ENCODE data around the gene TRIM22.

TRIM22 gene

GRCh38 chr11:5683620-5684019 lies 6.0 kb upstream of the TRIM22 start:
- DNase-seq: peak; percentile 39 to 40
- peak; percentile 59 for TF ChIP-seq POLR2A (IDR thresholded peaks at IDR 0.05; ENCODE audit: low read length)

GRCh38 chr11:5684036-5684645 lies 5.4 kb upstream of the TRIM22 start:
- DNase-seq: peak in 1 of 2 experiments; percentile 37
- no peak for TF ChIP-seq POLR2A (IDR thresholded peaks at IDR 0.05; ENCODE audit: low read length)

GRCh38 chr11:5684646-5685362 lies 4.8 kb upstream of the TRIM22 start, which contains the start of gene TRIM5:
TRIM5 (minus strand) TSS chr11:5685074; CDS start chr11:5680177, 4,897 bp downstream.
- TF ChIP-seq GATA1 (IDR thresholded peaks at IDR 0.05; ENCODE audit: low read depth, low read length): no peak
- TF ChIP-seq POLR2A (IDR thresholded peaks at IDR 0.05; ENCODE audit: low read length): peak; percentile 76
- DNase-seq: peak; percentile 90 to 93

GRCh38 chr11:5686426-5686825 lies 3.2 kb upstream of the TRIM22 start:
- TF ChIP-seq POLR2A (IDR thresholded peaks at IDR 0.05; ENCODE audit: low read length): no peak
- DNase-seq: no peak

GRCh38 chr11:5688482-5688881 lies 1.1 kb upstream of the TRIM22 start:
- peak in 1 of 2 experiments; percentile 39 for DNase-seq
- TF ChIP-seq GATA1 (IDR thresholded peaks at IDR 0.05; ENCODE audit: low read depth, low read length): no peak
- no peak for TF ChIP-seq POLR2A (IDR thresholded peaks at IDR 0.05; ENCODE audit: low read length)

- TF ChIP-seq POLR2A (IDR thresholded peaks at IDR 0.05; ENCODE audit: low read length) (peak; percentile 43), GATA1 (IDR thresholded peaks at IDR 0.05; ENCODE audit: low read depth, low read length) (no peak)
- DNase-seq: peak; percentile 73 to 81
Observed at GRCh38 chr11:5690216-5690615, 626 bp downstream of the TRIM22 start.

GRCh38 chr11:5690736-5691135 lies 1.1 kb downstream of the TRIM22 start:
- TF ChIP-seq POLR2A (IDR thresholded peaks at IDR 0.05; ENCODE audit: low read length) (peak; percentile 31), GATA1 (IDR thresholded peaks at IDR 0.05; ENCODE audit: low read depth, low read length) (no peak)
- peak; percentile 64 to 73 for DNase-seq

GRCh38 chr11:5691238-5691963 lies 1.8 kb downstream of the TRIM22 start:
- peak; percentile 55 to 65 for DNase-seq

- DNase-seq: peak in 1 of 2 experiments; percentile 27
- TF ChIP-seq GATA1 (IDR thresholded peaks at IDR 0.05; ENCODE audit: low read depth, low read length): no peak
- no peak for TF ChIP-seq POLR2A (IDR thresholded peaks at IDR 0.05; ENCODE audit: low read length)
Observed at GRCh38 chr11:5691964-5692361, 2.4 kb downstream of the TRIM22 start.

GRCh38 chr11:5694642-5695041 lies 5.1 kb downstream of the TRIM22 start:
- TF ChIP-seq POLR2A (IDR thresholded peaks at IDR 0.05; ENCODE audit: low read length): no peak
- TF ChIP-seq GATA1 (IDR thresholded peaks at IDR 0.05; ENCODE audit: low read depth, low read length): no peak
- no peak for DNase-seq

- TF ChIP-seq POLR2A (IDR thresholded peaks at IDR 0.05; ENCODE audit: low read length): no peak
- no peak for TF ChIP-seq GATA1 (IDR thresholded peaks at IDR 0.05; ENCODE audit: low read depth, low read length)
- DNase-seq: no peak
Observed at GRCh38 chr11:5695580-5695979, 6.0 kb downstream of the TRIM22 start.

GRCh38 chr11:5696210-5696609 lies 6.6 kb downstream of the TRIM22 start:
- no peak for DNase-seq
- TF ChIP-seq GATA1 (IDR thresholded peaks at IDR 0.05; ENCODE audit: low read depth, low read length) (no peak), POLR2A (IDR thresholded peaks at IDR 0.05; ENCODE audit: low read length) (no peak)

- no peak for TF ChIP-seq POLR2A (IDR thresholded peaks at IDR 0.05; ENCODE audit: low read length)
- no peak for TF ChIP-seq GATA1 (IDR thresholded peaks at IDR 0.05; ENCODE audit: low read depth, low read length)
- DNase-seq: no peak
Observed at GRCh38 chr11:5698281-5698680, 8.7 kb downstream of the TRIM22 start.

- TF ChIP-seq POLR2A (IDR thresholded peaks at IDR 0.05; ENCODE audit: low read length) (no peak), GATA1 (IDR thresholded peaks at IDR 0.05; ENCODE audit: low read depth, low read length) (no peak)
- DNase-seq: no peak
Observed at GRCh38 chr11:5700421-5701054, 10.9 kb downstream of the TRIM22 start.

Data from erythroblast (primary cell).